ENCODE data around the gene MAP4K2. TPM values are rescaled to one million over a fixed set of nuclear protein-coding genes. Genes with fewer than 3 reads are reported as not detected.
A peak's percentile ranks its signal among the peaks of the same experiment; 100 is the strongest.

Gene MAP4K2
- total and polyA plus RNA-seq, 8 donors: 6.1 to 24.0 (median 7.7) TPM

DNA sequence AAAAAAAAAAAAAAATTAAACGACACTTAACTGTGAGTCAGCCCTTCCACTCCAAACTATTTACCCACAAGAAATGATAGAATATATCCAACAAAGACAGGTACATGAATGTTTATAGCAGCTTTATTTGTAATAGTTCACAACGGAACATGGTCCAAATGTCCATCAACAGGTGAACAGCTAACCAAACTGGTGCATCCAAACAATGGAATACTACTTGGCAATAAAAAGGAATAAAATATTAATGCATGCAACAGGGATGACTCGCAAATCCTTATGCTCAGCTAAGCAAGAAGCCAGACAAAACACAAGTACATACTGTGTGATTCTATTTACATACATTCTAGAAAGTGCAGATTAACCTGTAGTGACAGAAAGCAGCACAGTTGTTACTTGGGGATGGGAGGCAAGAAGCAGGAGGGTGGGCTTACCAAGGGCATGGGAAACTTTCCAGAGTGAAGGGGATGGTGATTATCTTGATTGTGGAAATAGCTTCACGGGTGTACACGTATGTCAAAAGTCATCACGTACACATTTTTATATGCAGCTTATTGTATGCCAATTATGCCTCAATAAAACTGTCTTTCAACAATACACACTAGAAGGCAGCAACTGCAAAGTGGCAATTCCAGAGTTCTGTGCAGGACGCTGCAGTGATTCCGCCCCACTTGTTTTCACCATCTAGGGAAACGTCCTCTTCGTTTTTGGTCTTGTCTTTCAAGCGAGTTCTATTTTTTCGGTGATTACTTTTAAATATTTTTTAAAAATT, 18.0 kb downstream of the MAP4K2 start:
- WGBS, 2 donors: 83 to 87% methylated on average over 12 of the region's 12 CpGs
- Histone ChIP-seq H3K27me3 (no peaks in the 10 kb centered on the region), H3K4me3 (no peak overlapping the region), H3K27ac (no peak overlapping the region), H3K36me3 (no peaks in the 10 kb centered on the region), H3K4me1 (peaks cover 0 to under 1% (median 0%) of the 10 kb centered on the region in 3 donors), H3K9me3 (no peaks in the 10 kb centered on the region)
- FAIRE-seq (no peak), ATAC-seq (no peak), DNase-seq (no peak)
- intact Hi-C loops (cut with DNase I): loop anchor here in 1 of 3 donors (10.0 kb wide), 1 partner anchor 110 kb away; no protein-coding TSS in a partner anchor
- TF ChIP-seq, protein P1, sequence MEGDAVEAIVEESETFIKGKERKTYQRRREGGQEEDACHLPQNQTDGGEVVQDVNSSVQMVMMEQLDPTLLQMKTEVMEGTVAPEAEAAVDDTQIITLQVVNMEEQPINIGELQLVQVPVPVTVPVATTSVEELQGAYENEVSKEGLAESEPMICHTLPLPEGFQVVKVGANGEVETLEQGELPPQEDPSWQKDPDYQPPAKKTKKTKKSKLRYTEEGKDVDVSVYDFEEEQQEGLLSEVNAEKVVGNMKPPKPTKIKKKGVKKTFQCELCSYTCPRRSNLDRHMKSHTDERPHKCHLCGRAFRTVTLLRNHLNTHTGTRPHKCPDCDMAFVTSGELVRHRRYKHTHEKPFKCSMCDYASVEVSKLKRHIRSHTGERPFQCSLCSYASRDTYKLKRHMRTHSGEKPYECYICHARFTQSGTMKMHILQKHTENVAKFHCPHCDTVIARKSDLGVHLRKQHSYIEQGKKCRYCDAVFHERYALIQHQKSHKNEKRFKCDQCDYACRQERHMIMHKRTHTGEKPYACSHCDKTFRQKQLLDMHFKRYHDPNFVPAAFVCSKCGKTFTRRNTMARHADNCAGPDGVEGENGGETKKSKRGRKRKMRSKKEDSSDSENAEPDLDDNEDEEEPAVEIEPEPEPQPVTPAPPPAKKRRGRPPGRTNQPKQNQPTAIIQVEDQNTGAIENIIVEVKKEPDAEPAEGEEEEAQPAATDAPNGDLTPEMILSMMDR (IDR thresholded peaks at IDR 0.05): no peak

DNA sequence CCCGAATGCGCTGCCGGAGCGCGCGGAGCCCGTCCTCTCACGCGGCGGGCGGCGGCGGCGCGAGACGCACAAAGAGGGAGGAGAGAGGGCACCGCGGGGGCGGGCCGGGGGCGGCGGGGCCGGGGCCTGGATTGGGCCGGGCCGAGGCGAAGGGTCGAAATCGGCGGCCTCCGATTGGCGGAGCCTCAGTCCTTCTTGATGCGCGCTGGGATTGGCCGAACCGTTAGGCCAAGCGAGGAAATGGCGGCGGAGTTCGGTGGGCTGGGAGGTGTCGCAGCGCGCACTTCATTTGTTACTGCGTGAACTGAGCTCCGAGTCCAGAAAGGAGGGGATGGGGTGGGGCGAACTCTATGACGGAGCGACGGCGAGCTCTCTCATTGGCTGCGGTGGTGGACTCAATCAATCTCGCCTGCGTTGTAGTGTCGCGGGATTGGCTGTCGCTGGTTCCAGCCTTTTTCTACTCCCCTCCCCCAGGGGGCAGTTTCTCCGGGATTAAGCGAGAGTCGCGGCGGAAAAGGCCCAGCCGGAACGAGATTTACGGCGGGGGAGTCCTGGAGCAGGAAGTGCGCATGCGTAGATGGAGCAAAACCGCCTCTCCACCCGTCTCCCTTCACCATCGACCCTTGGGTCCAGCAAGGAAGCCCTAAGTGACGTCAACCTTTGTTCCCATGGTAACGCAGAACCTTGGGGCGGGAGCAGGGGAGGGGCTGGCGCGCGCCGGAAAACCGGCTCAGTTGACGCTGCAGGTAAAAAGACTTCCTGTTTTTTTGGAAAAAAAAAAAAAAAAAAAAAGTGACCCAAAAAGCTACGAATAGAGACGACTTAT, 24.3 kb downstream of the MAP4K2 start, which contains the start of gene SF1:
Gene SF1, minus strand, starts transcription at position 70 of the 826 bp plus-strand sequence. CDS start 150 bp downstream, outside the sequence.
- Histone ChIP-seq H3K9me3 (no peaks in the 10 kb centered on the region), H3K4me3 (peak within 1 kb of the TSS; percentile 89 to 99 (median 98)), H3K4me1 (peaks cover 0 to 26% (median 25%) of the 10 kb centered on the region in 3 donors), H3K27ac (peak within 1 kb of the TSS; percentile 98 to 100 (median 99)), H3K36me3 (peaks cover 0 to 29% (median 17%) of the 10 kb centered on the region in 3 donors), H3K27me3 (no peaks in the 10 kb centered on the region)
- FAIRE-seq (peak; percentile 98), ATAC-seq (peak; percentile 83 to 94 (median 88)), DNase-seq (peak; percentile 93 to 100 (median 99))
- TF ChIP-seq, protein P1 (IDR thresholded peaks at IDR 0.05): no peak
- 0 to 1% methylated on average over 61 to 80 of the region's 80 CpGs for WGBS, 2 donors
- intact Hi-C loops (cut with DNase I): no loop called here

DNA sequence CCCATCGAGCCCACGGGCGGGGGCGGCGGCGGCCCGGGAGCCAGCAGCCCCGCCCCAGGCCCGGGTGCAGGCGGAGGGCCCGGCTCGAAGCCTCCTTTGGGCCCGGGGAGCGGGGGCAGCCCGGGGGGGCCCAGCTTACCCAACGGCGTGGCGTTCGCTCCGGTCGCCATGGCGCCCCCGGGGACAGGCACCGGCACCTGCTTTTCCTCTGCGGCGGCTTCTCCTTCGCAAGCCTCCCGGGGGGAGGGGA, 24.9 kb downstream of the MAP4K2 start:
- peaks cover 3 to 35% (median 20%) of the 10 kb centered on the region in 3 donors for H3K36me3 ChIP-seq
- peak in 2 of 4 donors; percentile 0 to 5 for ATAC-seq
- WGBS, 2 donors: 1% methylated on average over 20 to 28 of the region's 28 CpGs
- no peak for FAIRE-seq
- intact Hi-C loops (cut with DNase I): no loop called here
- H3K27me3 ChIP-seq: no peaks in the 10 kb centered on the region
- H3K4me1 ChIP-seq: peaks cover 0 to 30% (median 27%) of the 10 kb centered on the region in 3 donors
- TF ChIP-seq, protein P1 (IDR thresholded peaks at IDR 0.05): no peak
- H3K9me3 ChIP-seq: no peaks in the 10 kb centered on the region
- H3K27ac ChIP-seq: peak overlapping the region; percentile 98 to 100 (median 99)
- H3K4me3 ChIP-seq: peak overlapping the region; percentile 89 to 99 (median 98)
- DNase-seq: no peak

DNA sequence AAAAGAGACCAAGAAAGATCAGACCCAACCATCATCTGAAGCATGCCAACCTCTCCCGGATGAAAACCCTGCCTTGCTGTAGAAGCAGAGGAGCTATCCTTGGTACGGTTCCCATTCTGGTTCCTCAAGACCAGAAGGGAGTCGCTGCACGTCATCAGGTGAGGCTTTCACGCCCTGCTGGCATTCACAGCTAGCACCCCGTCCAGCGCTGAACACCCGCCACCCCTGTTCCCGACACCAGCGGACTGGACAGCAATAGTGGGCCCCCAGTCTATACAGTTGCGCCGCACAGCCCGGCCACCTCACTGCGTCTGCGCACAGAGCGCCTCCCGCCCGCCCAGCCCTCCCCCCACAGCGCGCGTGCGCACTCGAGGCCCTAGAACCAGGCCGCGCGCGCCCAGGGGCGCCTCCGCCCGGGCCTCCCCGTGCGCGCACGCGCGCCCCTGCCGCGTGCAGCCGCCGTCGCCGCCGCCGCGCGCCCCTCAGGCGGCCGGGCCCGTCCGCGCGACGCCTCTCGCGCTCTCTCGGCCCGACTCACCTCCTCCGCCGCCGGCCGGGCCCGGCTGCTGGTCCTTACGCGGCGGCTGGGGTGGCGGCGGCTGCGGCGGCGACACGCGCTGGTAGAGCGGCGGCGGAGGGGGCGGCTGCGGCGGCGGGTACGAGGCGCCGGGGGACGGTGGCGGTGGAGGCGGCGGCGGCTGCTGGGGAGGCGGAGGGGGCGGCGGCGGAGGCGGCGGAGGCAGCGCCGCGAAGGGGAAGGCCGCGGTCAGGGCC, 25.4 kb downstream of the MAP4K2 start:
- H3K36me3 ChIP-seq: peaks cover 3 to 40% (median 25%) of the 10 kb centered on the region in 3 donors
- TF ChIP-seq, protein P1 (IDR thresholded peaks at IDR 0.05): no peak
- peak overlapping the region; percentile 98 to 100 (median 99) for H3K27ac ChIP-seq
- ATAC-seq (peak; percentile 23 to 46 (median 42)), FAIRE-seq (no peak), DNase-seq (peak; percentile 76 to 93 (median 84))
- peak overlapping the region; percentile 89 to 99 (median 98) for H3K4me3 ChIP-seq
- H3K4me1 ChIP-seq: peaks cover 0 to 33% (median 27%) of the 10 kb centered on the region in 3 donors
- H3K9me3 ChIP-seq: no peaks in the 10 kb centered on the region
- intact Hi-C loops (cut with DNase I): no loop called here
- H3K27me3 ChIP-seq: no peaks in the 10 kb centered on the region
- 1% methylated on average over 39 to 98 of the region's 98 CpGs for WGBS, 2 donors

Data from pancreas (tissue), 10 donors.